Measurements from ENCODE around the gene SHB.
"Not testable (repeated sequence)": the region's sequence is repeated elsewhere in the genome, so short reads cannot be mapped to it uniquely, and the experiment has no call there.

Gene SHB

DNA sequence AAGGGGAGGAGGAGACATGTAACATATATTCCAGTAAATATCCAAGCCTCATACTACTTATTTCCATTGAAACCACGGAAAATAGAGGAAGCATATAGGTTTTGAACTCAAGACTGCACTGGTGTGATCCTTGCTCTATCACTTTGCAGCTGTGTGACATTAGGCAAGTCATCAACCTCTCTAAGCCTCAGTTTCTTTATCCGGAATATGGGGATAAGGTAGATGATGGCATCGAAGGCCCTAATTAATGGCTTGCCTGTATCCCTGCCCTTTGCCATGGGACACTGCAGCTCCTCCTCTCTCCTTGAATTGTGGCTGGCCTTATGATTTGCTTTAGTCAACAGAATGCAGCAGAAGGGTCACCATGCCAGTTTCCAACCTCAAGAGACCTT, 6.9 kb downstream of the SHB start:
- DNase-seq, result no peak

DNA sequence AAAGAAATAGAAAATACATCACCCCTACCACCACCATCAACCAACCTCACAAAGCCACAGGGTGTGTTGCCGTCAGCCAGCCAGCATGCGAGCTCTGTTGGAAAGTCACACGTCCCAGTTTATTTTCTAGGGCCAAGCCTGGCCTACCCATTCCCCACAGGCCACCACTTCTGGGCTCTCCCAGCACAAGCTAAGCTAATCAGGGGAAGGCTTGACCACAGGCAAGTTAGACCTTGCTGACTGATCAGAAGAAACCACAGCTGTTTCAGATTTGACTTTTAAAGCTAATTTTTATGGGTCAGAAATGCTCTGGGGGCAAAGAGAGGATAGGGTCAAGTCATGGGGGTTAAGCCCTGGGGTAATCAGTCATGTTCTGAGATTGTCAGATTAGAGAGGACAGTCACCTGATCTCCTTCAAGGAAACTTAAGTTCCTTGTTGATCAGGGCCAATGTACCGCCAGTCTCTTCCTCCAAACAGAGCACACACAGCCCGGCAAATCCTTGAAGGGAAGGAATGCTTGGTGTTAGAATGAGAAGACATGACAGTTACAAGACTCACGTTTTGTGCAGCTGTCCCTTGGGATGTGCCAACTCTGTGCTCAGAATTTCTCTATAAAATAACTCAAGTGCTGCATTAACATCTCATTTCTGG, 7.6 kb downstream of the SHB start:
- DNase-seq, result no peak

DNA sequence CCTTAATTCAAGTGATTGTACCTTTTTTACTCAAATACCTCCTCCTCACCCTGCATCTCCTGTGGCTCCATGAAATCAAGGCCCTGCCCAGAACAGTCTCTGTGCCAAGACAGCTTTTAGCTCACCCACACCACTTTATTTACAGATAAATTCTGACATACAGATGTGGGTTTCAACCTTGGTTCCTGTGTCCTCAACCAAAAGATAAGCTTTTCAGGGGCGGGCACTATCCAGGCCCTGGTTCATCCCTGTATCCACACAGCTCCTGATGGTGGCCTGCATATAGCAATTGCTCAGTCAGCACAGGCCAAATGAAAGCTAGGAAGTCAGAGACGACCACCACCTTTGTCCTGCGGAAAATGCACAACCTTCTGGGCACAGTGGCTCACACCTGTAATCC, 8.3 kb downstream of the SHB start:
- no peak for DNase-seq

DNA sequence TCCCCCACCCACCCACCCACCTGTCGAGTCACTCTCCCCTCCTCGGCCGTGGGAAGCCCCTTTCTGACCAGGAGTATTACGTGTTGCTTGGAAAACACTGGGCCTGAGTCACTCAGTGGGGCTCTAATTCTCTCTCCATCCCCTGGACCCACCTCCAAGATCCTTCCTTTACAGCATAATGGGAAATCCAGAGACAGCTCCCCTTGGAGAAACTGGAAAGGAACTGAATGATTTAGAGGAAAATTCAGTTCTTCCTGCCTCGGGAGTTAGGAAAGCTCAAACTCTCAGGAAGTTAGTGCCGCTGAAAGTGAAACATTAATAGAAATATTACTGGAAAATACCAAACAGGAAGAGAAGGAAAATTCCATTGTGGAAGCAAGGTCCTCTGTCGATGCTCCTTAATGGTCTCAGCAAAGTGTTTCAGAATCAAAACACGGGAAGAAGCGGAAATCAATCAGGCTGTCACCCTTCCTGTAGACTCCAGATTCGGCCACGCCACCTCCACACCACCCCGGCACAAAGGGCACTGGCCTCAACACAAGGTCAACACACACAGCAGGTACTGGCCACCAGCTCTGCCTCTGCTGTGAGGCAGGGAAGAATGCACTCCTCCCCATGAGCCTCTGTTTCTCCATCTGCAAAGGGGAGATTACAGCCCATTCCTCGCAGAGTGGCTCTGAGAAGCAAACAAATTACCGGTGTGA, 9.6 kb downstream of the SHB start:
- no peak for DNase-seq

DNA sequence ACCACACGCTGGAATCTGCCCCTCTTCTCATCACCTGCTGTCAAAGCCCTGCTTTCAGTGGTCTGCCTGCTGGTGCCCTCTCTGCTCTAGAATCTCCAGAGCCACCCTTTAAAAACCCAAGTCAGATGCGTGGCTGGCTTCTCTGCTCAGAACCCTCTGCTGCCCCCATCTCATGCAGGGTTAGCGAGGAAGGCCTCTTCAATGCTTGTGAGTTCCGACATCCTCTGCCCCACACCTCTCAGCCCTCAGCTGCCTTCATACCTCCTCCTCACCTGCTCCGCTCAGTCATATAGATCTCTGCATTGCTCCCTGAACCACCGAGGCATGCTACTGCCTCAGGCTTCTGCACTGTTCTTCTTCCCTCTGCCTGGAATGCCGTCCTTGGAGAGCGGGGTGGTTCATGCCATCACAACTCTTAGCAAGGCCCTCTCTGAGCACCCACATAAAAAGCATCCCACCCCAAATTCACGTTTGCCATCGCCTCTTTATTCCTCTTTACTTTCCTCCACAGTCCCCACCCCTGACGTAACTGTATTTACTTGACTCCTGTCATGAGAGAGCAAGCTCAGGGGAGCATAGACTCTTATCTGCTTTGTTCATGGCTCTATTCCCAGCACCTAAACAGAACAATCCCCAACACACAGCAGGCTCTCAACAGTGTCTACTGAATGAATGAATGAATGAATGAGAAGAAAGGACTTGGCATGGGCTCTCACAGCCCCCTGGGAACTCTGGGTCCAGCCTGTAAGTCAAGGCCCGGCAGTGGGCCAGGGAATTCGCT, 10.4 kb downstream of the SHB start:
- no peak for DNase-seq

DNA sequence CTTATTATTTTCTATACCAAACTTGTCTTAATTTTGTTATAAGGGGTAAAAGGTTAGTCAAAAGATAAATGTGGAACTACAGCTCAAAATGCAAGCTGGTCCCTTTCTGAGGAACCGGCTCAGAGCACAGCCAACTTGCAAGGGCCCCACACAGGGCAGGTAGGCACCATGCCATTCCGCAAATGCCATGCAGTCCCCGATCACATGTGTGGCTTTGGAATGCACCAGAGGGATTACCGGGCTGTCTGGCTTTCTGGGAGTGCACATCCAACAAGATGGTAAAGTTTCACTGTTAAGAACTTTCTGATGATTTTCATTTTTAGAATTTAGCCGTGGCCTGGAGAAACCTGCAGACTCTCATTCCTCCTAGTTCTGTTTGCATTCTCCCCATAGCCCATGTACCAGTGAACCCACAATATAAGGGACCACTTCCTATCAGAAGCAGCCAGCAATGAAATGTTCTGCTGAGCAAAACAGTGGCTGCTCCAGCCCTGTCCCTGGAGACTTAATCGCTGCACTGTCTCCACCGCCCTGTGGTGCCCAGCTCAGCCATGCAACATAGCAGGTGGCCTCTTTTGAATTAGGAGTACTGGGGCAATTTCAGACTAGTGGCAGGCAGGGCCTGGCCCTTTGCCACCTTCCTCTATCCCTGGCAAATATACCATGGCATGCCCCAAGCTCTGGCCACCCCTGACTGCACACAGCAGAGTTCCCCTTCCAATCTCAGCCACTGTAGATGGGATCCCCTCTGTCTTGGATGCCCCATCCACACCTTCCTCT, 11.4 kb downstream of the SHB start:
- peak in 1 of 2 experiments; percentile 36 for DNase-seq

DNA sequence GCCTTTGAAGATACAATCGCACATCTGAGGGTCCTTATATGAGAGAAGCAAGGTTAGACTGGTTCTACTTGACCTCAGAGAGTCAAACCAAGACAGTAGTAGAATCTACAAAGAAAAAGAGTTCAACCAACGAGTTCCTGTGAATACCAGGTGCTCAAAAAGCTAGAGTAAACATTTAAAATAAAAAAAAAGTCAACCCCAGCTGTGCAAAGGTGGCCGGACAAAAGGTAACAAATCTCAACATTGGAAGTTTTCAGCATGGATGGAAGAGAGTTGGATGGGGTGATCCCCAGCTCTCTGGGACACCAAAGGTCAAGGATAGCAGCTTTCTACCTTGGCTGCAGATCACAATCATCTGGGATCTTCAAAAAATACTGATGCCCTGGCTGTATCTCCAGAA, 14.4 kb downstream of the SHB start:
- DNase-seq, result no peak

DNA sequence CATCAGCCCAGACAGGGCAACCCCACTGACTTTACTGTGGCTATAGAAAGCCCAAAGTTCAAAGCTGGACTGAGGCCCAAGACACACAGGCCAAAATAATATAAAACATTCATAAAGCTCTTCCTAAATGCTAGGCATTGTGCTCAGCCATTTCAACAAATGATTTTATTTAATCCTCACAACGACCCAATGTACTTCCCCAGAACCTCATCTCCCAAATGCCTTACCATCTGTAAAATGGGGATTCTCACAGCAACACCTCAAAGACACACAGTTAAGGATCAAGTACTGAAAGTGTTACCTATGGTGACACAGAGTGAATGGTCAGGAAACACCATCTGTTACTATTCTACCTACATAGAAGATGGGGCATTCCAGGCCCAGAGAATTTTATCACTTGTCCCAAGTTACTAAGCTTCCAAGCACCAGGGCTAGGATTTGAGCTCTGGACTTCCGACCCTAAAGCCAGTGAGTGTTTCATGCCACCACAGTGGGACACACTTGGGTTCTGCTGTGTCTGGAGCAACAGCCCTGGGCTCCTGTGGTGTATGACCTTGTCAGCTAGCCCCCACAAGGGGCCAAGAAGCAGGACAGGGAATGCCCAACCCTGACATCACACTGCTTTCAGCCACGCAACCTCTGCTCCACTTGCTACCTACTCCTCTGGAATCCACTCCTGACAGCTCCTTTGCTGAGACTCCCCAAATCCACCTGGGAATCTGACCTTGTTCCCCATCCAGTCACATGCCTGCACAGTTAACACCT, 15.1 kb downstream of the SHB start:
- no peak for DNase-seq

DNA sequence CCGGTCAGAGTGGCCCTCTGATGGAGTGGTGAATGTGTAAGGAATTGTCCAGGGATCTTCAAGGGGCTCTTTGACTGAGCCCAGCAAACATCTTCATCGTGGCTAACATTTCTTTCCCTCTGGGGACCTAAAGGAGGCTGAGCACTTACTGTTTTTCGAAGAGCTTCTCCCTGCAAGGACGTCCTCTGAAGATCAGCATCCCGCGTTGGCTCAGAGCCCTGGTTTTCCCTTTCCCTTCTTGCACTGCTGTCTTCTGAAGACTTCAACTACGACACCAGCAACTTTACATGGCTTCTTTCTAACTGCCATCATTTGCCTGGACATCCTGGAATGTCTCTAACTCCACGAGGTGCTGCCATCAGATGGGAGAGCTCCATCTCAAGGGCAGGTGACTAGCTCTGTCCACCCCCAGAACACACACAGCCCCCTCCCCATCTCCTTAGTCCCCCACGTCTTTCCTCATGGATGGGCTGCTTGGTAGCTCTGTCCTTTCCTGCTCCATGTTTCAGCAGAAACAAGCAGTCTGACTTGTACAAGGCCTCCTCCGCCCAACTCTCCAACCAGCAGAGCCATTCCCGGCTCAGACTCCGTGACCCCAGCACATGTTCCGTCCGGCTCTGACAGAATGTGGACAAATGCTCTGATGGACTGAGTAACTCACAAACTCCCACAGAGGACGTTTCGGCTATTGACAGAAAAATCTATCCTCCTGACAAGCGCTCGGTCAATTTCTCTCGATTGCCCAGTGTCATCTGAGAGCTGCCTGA, 17.1 kb downstream of the SHB start:
- DNase-seq, result no peak

DNA sequence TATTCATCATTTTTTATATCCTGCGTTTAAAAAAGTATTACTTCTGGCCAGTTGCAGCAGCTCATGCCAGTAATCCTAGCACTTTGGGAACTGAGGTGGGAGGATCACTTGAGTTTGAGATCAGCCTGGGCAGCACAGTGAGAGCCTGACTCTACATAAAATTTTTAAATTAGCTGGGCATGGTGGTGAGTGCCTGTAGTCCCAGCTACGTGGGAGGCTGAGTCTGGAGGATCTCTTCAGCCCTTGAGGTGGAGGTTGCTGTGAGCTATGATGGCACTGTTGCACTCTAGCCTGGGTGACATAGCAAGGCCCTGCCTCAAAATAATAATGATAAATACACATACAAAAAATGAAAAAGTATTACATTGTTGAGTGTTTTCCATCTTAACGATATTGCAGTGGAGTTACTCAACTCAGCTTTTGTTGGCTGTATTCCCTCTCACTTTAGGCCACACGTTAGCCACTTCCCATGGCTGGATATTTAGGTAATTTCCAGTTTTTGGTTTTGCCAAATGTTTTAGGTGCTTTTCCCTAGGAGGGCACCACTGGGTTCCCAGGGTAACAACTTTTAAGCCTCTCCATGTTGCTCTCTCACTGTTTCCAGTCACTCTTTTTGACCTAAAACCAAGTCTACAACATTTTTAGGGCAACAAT, 20.6 kb downstream of the SHB start:
- DNase-seq, result no peak

DNA sequence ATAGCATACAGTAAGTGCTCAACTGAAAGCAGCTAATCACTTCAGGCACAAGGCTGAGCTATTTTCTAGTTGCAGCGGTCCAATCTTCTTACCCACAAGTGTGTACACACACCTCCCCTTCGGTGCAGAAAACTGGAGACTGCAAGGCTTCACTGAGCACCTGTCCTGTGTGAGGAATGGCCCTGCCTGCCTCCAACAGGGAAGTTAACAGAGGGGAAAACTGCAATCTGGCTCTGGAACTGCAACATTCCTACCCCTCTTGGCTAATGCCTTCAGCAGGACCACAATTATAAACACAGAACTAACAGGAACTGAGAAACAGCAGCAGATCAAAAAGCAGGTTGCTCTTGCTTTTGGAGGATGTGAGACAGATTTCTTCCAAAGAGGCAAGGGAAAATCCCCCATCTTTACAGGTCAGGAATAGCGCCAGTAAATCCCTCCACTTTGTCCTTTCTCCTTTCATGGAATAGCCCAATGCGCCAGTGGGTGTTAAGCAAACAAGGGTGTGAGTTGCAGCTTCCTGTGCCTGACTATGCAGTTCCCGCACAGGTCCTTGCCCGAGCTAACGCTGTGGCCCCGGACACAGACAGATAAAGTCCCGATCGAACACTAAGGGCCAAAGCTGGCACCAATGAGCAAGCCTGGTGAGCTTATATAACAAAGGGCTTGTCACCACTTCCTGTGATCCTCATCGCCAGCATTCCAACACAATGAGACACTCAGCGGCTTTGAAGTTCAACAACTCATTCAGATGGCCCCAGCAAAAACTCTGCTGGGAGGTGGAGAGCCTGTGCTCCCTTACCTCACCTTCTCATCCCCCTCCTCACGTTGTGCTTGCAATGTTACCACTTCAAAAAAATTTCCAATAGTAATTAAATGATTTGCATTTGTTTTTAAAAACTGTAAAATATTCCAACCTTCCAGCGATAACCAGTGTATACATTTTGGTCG, 21.5 kb downstream of the SHB start:
- no peak for DNase-seq

DNA sequence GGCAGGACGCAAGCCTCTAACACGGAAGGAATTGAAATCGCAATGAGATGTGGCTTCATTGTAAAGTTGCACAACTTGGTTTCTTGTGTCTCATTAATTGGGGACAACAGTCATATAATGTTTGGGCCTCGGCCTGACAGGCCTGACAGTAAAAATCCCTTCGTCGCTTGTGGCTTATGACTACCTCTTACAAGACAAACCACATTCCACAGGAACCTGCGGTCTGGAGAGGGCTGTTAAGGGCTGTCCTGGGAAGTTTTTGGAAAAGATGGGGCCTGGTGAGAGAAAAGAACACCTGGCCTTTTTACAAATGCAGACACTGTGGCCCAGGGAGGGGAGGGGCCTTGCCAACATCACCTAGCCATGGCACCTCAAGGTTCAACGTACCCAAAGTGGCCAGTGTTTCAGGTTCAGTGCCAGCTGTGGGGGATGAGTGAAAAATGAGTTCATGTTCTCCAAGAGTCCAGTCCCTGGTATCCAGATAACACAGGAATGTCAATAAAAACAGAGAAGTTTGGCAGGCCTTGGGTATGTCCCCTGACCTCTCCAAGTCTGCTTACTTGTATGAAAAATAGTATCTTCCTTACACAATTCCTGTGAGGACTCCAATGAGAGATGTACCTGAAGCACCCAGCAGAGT, 22.2 kb downstream of the SHB start:
- DNase-seq, result no peak

DNA sequence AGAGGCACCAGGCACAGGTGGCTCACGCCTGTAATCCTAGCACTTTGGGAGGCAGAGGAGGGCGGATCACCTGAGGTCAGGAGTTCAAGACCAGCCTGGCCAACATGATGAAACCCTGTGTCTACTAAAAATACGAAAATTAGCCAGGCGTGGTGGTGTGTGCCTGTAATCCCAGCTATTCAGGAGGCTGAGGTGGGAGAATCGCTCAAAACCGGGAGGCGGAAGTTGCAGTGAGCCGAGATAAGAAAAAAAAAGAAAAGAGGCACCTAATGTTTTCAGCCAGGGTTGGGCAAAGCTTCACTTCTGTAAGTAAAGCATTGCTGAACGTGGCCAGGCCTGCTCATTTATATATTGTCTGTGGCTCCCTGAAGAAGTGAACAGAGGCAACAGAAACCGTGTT, 23.1 kb downstream of the SHB start:
- not testable (repeated sequence) for DNase-seq

DNA sequence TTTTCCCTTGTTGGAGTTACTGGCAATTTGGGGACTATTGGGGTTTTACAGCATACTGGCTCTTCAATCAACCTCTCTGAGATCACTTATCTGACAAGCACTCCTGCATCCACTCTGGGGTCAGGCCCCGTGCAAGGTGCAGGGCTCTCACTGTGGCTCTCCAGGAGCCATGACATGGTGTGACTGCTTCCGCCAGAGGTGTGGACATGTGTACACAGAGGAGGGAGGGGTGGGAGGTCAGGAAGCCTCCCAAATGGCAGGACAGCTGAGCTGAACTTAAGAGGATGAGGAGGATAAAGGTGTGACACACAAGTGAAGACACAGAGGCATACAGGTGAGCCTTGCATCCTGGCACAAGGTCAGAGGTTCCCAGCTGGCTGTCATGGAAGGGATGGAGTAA, 24.3 kb downstream of the SHB start:
- no peak for DNase-seq

DNA sequence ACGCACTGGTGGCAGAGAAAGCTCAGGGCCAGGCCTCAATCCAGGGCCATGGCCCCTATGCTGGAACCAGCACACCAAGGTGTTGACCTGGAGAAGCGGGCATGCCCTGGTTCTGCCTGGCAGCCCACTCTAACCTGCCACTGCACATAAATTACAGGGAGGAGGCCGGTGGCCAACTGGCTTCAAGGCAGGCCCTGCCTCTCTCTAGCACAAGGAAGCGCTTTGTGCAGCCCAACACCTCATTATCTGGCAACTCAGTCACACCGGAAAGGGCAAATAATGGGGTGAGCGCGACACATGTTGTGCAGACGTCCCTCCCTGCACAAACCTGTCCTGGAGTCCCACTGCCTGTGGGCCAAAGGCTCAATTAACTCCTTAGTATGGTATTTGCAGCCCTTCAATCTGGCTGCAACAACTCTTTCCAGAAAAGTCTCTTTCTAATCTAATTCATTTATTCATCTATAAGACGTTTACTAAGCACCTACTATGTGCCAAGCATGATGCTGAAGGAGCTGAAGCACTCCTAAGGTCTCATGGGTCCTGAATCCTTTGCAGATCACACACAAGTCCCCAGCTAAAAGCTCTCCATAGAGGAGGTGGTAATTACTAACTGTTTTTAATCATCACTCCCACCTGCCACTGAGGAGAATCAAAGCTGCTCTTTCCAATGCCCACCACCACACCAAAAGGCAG, 24.9 kb downstream of the SHB start:
- no peak for DNase-seq

DNA sequence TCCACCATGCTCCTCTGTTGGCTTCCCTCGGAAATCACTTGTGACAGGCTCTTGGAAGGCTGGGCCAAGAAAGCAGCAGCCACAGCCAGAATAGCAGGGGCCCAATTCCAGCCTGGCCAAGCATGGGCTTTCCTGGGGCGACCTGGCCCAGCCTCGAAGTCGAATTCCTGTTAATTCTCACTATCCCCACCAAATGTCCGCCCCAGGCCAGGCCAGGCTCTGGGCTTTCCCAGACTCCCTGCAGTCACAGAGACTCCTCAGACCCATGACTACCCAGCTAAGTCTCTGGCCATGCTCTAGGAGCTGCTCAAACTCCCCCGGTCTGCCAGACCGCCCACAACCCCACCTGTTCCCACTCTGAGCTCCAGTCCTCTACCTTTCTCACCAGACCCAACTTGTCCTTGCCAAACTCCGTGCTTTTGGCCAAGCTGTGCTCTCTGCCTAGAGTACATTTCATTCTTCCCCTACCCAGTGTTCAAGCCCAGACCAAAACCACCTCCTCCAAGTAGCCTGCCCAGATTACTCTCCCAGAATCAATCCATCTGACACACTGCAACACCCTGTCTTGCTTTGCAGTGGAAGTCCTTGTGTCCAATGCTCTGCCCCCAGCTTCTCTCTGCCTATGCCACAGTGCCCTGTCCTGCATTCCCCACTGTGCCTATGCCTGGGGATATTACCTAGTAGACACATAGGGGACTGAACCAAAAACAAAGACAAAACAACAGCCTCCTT, 26.2 kb downstream of the SHB start:
- DNase-seq, result no peak

DNA sequence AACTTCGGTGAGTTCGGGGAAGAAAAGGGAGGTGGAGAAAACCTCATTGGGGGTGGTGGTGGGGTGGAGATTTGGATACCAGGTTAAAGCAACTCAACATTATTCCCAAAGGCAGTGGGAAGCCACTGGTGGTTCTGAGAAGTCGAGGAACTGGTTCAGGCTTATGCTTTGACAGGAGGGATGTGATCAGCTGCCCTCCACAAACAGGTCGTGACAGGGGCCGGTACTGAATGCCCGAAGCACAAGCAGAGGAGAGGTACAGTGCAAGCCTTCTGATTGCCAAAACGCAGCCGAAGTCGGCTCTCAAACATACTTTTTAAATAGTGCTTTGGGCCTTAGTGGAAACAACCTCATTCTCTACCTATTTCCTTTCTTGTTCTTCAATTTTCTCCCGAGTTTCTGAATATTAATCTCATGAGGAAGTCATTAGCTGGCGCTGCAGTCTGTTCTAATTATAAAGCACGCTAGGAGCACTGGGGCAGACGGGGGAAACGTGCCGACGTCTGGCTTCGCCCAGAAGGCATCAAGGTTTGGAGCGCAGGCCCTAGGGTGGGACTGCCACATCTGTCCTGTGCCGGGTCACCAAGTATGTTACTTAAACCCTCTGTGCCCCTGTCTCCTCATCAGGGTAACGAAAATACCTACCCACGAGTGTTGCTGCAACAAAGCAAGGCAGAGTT, 27.3 kb downstream of the SHB start:
- DNase-seq, result no peak

Data from NCI-H524 (cell line).